Keratinocyte (primary cell): ENCODE measurements around the gene NOL3. TPM values are rescaled to one million over a fixed set of nuclear protein-coding genes. Genes with fewer than 3 reads are reported as not detected.

Experiments used
- DNase-seq: peaks from one replicate; pipeline ENCODE4 v3.0.0-alpha.2; 2011; ENCODE audit warnings: low read depth, missing footprints, low spot score
- FAIRE-seq: peaks from 2 replicates; lab custom pipeline; 2011; peaks lifted over from hg19 to GRCh38; lab: Jason Lieb, UNC
- H2AFZ ChIP-seq: 2 replicates; pipeline ENCODE4 v1.6.0; 2012; ENCODE audit warnings: low read length, control low read depth, inconsistent platforms; ENCODE audit not compliant: control insufficient read depth
- H3K27ac ChIP-seq: 2 replicates; pipeline ENCODE4 v1.5.1; 2011; ENCODE audit warnings: low read length; ENCODE audit not compliant: control insufficient read depth, insufficient read depth
- H3K27me3 ChIP-seq: 3 replicates; pipeline ENCODE4 v1.6.0; 2011; ENCODE audit warnings: low read length; ENCODE audit not compliant: control insufficient read depth, insufficient read depth; ENCODE audit errors: extremely low read depth
- H3K36me3 ChIP-seq, 2 experiments: 2 replicates in 1 of 2; 3 replicates in 1 of 2; pipeline ENCODE4 v1.5.1; 2011; ENCODE audit warnings: low read length in 2 of 2, mild to moderate bottlenecking in 1 of 2; ENCODE audit not compliant: control insufficient read depth in 2 of 2, insufficient read depth in 2 of 2; ENCODE audit errors: extremely low read depth in 1 of 2
- H3K4me1 ChIP-seq: 3 replicates; pipeline ENCODE4 v1.5.1; 2011; ENCODE audit warnings: low read length; ENCODE audit not compliant: control insufficient read depth, insufficient read depth; ENCODE audit errors: extremely low read depth
- H3K4me2 ChIP-seq: 3 replicates; pipeline ENCODE4 v1.6.0; 2011; ENCODE audit warnings: low read depth, low read length; ENCODE audit not compliant: control insufficient read depth, insufficient read depth; ENCODE audit errors: extremely low read depth
- H3K4me3 ChIP-seq, 3 experiments: fragments of 200-600 bp in 1 of 3; sonication (generic) in 1 of 3; 2 replicates in 2 of 3; 3 replicates in 1 of 3; pipeline ENCODE4 v1.5.1; 2011 to 2016; ENCODE audit warnings: low read length in 3 of 3, mild to moderate bottlenecking in 3 of 3, control low read depth in 2 of 3, inconsistent platforms in 1 of 3, low read depth in 1 of 3, mixed read lengths in 1 of 3, mixed run types in 1 of 3, moderate library complexity in 1 of 3; ENCODE audit not compliant: control insufficient read depth in 2 of 3, insufficient read depth in 2 of 3; ENCODE audit errors: extremely low read depth in 1 of 3
- H3K79me2 ChIP-seq: 2 replicates; pipeline ENCODE4 v1.6.0; 2012; ENCODE audit warnings: low read length; ENCODE audit not compliant: control insufficient read depth, insufficient read depth
- H3K9ac ChIP-seq: 3 replicates; pipeline ENCODE4 v1.6.0; 2011; ENCODE audit warnings: low read length; ENCODE audit not compliant: control insufficient read depth, insufficient read depth; ENCODE audit errors: extremely low read depth
- H3K9me1 ChIP-seq: 3 replicates; pipeline ENCODE4 v1.6.0; 2011; ENCODE audit warnings: low read length; ENCODE audit not compliant: control insufficient read depth, insufficient read depth; ENCODE audit errors: extremely low read depth
- H3K9me3 ChIP-seq: 2 replicates; pipeline ENCODE4 v1.5.1; 2012; ENCODE audit warnings: low read depth, low read length; ENCODE audit not compliant: control insufficient read depth
- H4K20me1 ChIP-seq: 3 replicates; pipeline ENCODE4 v1.6.0; 2011; ENCODE audit warnings: low read length; ENCODE audit not compliant: control insufficient read depth, insufficient read depth; ENCODE audit errors: extremely low read depth
- EZH2 ChIP-seq: IDR thresholded peaks from one replicate; pipeline ENCODE4 v1.6.1; 2012; ENCODE audit warnings: inconsistent platforms, mild to moderate bottlenecking, low read length, moderate library complexity
- dilution Hi-C: fragments of 300-500 bp; cut with MboI; formaldehyde crosslinking; loops from one replicate; pipeline ENCODE4 v1.7.0; 2020; ENCODE audit warnings: low sequenced_read_pairs; ENCODE audit not compliant: extremely low pct_ligation_motif_present
- polyA plus RNA-seq, 5 experiments: library from polyadenylated mRNA; depleted of rRNA in 3 of 5; stranded (reverse) in 3 of 5; stranded (forward) in 1 of 5; unstranded in 1 of 5; fragments of >200 nt; gene quantifications; 1 replicate in 1 of 5; 2 replicates in 3 of 5; 3 replicates in 1 of 5; pipeline versions ENCODE4 v1.2.1 to v1.2.3, GENCODE V29; 2011 to 2012; ENCODE audit warnings: missing spikeins in 2 of 5, low read depth in 1 of 5, low replicate concordance in 1 of 5
- TF ChIP-seq, protein P1 (sequence below), 3 experiments: IDR thresholded peaks in 1 of 3; conservative IDR thresholded peaks in 1 of 3; optimal IDR thresholded peaks in 1 of 3; 2 replicates in 2 of 3; 3 replicates in 1 of 3; pipeline versions ENCODE3 to v1.5.1; 2011; ENCODE audit warnings: low read length in 3 of 3, mild to moderate bottlenecking in 3 of 3, moderate library complexity in 2 of 3, control low read depth in 1 of 3, inconsistent platforms in 1 of 3; ENCODE audit not compliant: insufficient read depth in 2 of 3; ENCODE audit errors: extremely low read depth in 1 of 3

Gene NOL3
- polyA plus RNA-seq, 1 donor (not counting 4 experiments of a cell fraction or from before 2014, with no cell fraction given) = 16.8 TPM

DNA sequence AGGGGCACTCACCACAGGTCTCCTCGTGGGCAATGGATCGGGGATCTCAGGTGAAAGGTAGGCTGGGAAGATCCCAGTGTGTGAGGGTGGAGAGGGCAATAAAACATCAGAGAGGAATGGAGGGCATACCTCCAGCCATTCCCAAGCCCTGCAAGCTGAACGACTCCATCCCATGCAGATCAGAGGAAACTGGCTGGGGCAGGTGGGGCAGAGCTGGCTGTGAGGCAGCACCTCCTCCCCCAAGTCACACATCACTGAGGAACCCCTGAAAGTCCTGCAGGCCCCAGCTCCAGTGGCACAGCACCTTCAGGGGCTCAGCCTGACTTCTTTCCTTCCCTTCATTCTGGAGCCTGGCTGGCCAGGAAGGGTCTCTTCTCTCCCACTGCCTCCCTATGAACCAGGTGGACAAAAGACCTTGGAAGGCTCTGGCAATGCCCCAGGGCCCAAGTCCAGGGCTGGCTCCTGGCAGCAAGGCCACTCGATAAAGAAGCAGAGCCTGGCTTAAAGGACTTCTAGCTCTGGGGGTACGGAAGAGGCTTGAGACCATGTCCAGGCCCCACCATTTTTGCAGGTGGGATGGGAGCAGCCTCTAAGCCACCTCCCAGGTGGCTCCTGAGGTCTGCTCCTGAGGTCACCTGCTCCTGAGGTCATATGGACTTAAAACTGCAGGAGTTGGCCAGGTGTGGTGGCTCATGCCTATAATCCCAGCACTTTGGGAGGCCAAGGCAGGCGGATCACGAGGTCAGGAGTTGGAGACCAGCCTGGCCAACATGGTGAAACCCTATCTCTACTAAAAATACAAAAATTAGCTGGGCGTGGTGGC is 43.1 kb downstream of the NOL3 start:
- peak overlapping the region; percentile 67 for H3K27ac ChIP-seq
- H2AFZ ChIP-seq = peak overlapping the region; percentile 47
- no peaks in the 10 kb centered on the region for H3K79me2 ChIP-seq
- TF ChIP-seq EZH2 = no peak
- TF ChIP-seq, protein P1, sequence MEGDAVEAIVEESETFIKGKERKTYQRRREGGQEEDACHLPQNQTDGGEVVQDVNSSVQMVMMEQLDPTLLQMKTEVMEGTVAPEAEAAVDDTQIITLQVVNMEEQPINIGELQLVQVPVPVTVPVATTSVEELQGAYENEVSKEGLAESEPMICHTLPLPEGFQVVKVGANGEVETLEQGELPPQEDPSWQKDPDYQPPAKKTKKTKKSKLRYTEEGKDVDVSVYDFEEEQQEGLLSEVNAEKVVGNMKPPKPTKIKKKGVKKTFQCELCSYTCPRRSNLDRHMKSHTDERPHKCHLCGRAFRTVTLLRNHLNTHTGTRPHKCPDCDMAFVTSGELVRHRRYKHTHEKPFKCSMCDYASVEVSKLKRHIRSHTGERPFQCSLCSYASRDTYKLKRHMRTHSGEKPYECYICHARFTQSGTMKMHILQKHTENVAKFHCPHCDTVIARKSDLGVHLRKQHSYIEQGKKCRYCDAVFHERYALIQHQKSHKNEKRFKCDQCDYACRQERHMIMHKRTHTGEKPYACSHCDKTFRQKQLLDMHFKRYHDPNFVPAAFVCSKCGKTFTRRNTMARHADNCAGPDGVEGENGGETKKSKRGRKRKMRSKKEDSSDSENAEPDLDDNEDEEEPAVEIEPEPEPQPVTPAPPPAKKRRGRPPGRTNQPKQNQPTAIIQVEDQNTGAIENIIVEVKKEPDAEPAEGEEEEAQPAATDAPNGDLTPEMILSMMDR (optimal IDR thresholded peaks at IDR 0.05 in 1 of 3, IDR thresholded peaks at IDR 0.05 in 1 of 3, conservative IDR thresholded peaks at IDR 0.05 in 1 of 3; ENCODE audit: extremely low read depth in 1 of 3, insufficient read depth in 2 of 3, low read length in 3 of 3) = no peak
- DNase-seq (no peak), FAIRE-seq (no peak)
- H3K9me3 ChIP-seq = no peaks in the 10 kb centered on the region
- peak overlapping the region; percentile 71 for H3K4me2 ChIP-seq
- H3K9me1 ChIP-seq = no peaks in the 10 kb centered on the region
- H4K20me1 ChIP-seq = no peaks in the 10 kb centered on the region
- H3K4me3 ChIP-seq = peak overlapping the region in 2 of 3 experiments; percentile 8 to 29
- no peaks in the 10 kb centered on the region for H3K27me3 ChIP-seq
- H3K9ac ChIP-seq = peak overlapping the region; percentile 39
- dilution Hi-C loops = no loop called here
- H3K36me3 ChIP-seq = no peaks in the 10 kb centered on the region
- peaks cover 19% of the 10 kb centered on the region for H3K4me1 ChIP-seq

DNA sequence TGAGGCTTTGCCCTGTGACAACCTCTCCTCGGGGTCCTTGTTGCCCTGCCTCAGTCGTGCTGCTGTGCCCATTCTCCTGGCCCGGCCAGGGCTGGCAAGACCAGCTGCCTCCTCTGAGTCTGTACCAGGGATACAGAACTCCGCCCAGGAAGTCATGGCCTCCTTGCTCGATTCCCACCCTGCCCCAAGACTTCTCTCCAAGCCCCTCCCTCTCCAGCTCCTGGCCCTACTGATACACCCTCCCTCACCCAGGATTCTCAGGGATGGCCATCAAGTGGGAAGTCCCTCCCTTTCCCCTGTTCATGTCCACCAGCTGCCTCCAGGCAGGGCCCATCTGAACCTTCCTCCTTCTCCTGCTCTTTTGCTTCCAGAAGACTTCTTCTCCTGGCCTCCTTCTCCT is 45.4 kb downstream of the NOL3 start:
- dilution Hi-C loops = no loop called here
- FAIRE-seq = no peak
- no peak overlapping the region for H3K4me2 ChIP-seq

More for the DNA sequence above, 45.4 kb downstream of the NOL3 start:
- no peak overlapping the region for H3K9ac ChIP-seq
- TF ChIP-seq EZH2 = no peak
- TF ChIP-seq, protein P1 (optimal IDR thresholded peaks at IDR 0.05 in 1 of 3, IDR thresholded peaks at IDR 0.05 in 1 of 3, conservative IDR thresholded peaks at IDR 0.05 in 1 of 3; ENCODE audit: extremely low read depth in 1 of 3, insufficient read depth in 2 of 3, low read length in 3 of 3) = no peak
- H3K9me1 ChIP-seq = no peaks in the 10 kb centered on the region
- DNase-seq = no peak
- no peak overlapping the region for H3K4me3 ChIP-seq
- peaks cover 0 to 1% of the 10 kb centered on the region in 2 experiments for H3K36me3 ChIP-seq
- H3K27me3 ChIP-seq = no peaks in the 10 kb centered on the region
- no peaks in the 10 kb centered on the region for H3K9me3 ChIP-seq
- H2AFZ ChIP-seq = no peak overlapping the region
- H3K4me1 ChIP-seq = peaks cover 17% of the 10 kb centered on the region
- H3K79me2 ChIP-seq = no peaks in the 10 kb centered on the region
- no peak overlapping the region for H3K27ac ChIP-seq
- no peaks in the 10 kb centered on the region for H4K20me1 ChIP-seq
